Measurements from ENCODE around the gene CAMTA1. TPM values are rescaled to one million over a fixed set of nuclear protein-coding genes. Genes with fewer than 3 reads are reported as not detected.

The CAMTA1 gene
- polyA plus RNA-seq, 1 of the 3 experiments (the other 2 are of a cell fraction): 63.1 TPM

DNA sequence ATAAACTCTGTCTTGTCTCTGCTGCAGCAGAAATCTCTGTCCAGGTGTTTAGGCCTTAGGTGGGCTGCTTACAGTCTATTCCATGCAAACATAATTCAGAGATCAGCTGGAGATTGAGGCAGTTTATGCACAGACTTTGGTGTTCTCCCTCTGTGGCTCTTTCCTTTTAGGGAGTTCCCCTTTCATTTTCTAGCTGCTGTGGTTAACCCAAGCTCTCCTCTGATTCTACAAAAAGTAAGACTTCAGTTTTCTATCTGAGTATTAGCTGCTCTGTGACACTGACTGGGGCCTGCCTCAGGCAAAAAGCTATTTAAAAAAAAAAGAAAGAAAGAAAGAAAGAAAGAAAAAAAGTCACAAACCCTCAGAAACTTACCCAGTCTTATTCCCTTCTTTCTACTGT is 211.1 kb downstream of the CAMTA1 start:
- Histone ChIP-seq H3K79me2 (ENCODE audit: insufficient read depth) (no peaks in the 10 kb centered on the region), H3K9me2 (no peaks in the 10 kb centered on the region), H3K9me3 (no peaks in the 10 kb centered on the region), H3K4me2 (no peak overlapping the region), H3K27ac (ENCODE audit: low read depth in 2 of 2, low read length in 1 of 2) (no peak overlapping the region), H4K20me1 (ENCODE audit: insufficient read depth) (no peaks in the 10 kb centered on the region), H3K4me3 (ENCODE audit: low read depth in 2 of 2, low read length in 1 of 2) (no peak overlapping the region), H2AFZ (ENCODE audit: low read depth) (no peak overlapping the region), H3K9ac (no peak overlapping the region), H3K36me3 (replicated peaks in 1 of 2; ENCODE audit: control insufficient read depth in 1 of 2, insufficient read depth in 2 of 2, low read length in 1 of 2) (no peaks in the 10 kb centered on the region), H3K4me1 (ENCODE audit: control insufficient read depth in 1 of 2, insufficient read depth in 2 of 2, low read depth in 1 of 2, low read length in 1 of 2) (no peaks in the 10 kb centered on the region), H3K27me3 (ENCODE audit: insufficient read depth) (no peaks in the 10 kb centered on the region), H3F3A (replicated peaks; ENCODE audit: insufficient read depth) (no peaks in the 10 kb centered on the region)
- POLR2A ChIA-PET: no interaction called here
- TF ChIP-seq, protein P1, sequence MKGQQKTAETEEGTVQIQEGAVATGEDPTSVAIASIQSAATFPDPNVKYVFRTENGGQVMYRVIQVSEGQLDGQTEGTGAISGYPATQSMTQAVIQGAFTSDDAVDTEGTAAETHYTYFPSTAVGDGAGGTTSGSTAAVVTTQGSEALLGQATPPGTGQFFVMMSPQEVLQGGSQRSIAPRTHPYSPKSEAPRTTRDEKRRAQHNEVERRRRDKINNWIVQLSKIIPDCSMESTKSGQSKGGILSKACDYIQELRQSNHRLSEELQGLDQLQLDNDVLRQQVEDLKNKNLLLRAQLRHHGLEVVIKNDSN (IDR thresholded peaks at IDR 0.05; ENCODE audit: borderline replicate concordance, low read depth): no peak
- TF ChIP-seq CHD2 (IDR thresholded peaks at IDR 0.05; ENCODE audit: low read length, partially characterized antibody): no peak
- no peak for TF ChIP-seq EP300 (IDR thresholded peaks at IDR 0.05; ENCODE audit: borderline replicate concordance in 1 of 2, low read depth in 1 of 2, low read length in 1 of 2)
- TF ChIP-seq ELF1 (IDR thresholded peaks at IDR 0.05): no peak
- no peak for TF ChIP-seq SIN3A (IDR thresholded peaks at IDR 0.05; ENCODE audit: borderline replicate concordance, low read depth, low read length)
- no peak for TF ChIP-seq REST (IDR thresholded peaks at IDR 0.05; ENCODE audit: low read depth, low read length)
- TF ChIP-seq, protein P2, sequence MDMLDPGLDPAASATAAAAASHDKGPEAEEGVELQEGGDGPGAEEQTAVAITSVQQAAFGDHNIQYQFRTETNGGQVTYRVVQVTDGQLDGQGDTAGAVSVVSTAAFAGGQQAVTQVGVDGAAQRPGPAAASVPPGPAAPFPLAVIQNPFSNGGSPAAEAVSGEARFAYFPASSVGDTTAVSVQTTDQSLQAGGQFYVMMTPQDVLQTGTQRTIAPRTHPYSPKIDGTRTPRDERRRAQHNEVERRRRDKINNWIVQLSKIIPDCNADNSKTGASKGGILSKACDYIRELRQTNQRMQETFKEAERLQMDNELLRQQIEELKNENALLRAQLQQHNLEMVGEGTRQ (IDR thresholded peaks at IDR 0.05; ENCODE audit: borderline replicate concordance, low read depth, low read length): no peak
- no peak for TF ChIP-seq POLR2AphosphoS5 (IDR thresholded peaks at IDR 0.05; ENCODE audit: low read depth, low read length)
- TF ChIP-seq RXRA (IDR thresholded peaks at IDR 0.05; ENCODE audit: borderline replicate concordance, low read depth): no peak
- TF ChIP-seq IRF3 (IDR thresholded peaks at IDR 0.05; ENCODE audit: low read depth, low read length): no peak
- no peak for TF ChIP-seq RAD21 (IDR thresholded peaks at IDR 0.05; ENCODE audit: low read length)
- TF ChIP-seq FOXM1 (IDR thresholded peaks at IDR 0.05; ENCODE audit: low read depth): no peak
- TF ChIP-seq PBX3 (IDR thresholded peaks at IDR 0.05): no peak
- TF ChIP-seq YY1 (IDR thresholded peaks at IDR 0.05; ENCODE audit: low read depth): no peak
- no peak for TF ChIP-seq FOXJ3 (CRISPR knock-in tag; IDR thresholded peaks at IDR 0.05)
- no peak for TF ChIP-seq NRF1 (IDR thresholded peaks at IDR 0.05; ENCODE audit: low read depth, low read length)
- TF ChIP-seq EZH2phosphoT487 (IDR thresholded peaks at IDR 0.05; ENCODE audit: borderline replicate concordance, low read depth): no peak
- CTCF ChIA-PET: interaction anchor here (1.3 kb wide), 1 partner anchor 46 kb away, joined by 4 read pairs; no protein-coding TSS in a partner anchor
- no peak for DNase-seq
